GM18519 (cell line): ENCODE data around the gene ILDR1.
A peak's percentile ranks its signal among the peaks of the same experiment; 100 is the strongest.

Experiments used
- ATAC-seq: cut with Tn5 transposase; IDR thresholded peaks from one replicate; pipeline ENCODE4 v1.9.1; 2021; ENCODE audit warnings: mild to moderate bottlenecking, moderate library complexity; ENCODE audit not compliant: unreplicated experiment, low FRiP score

The ILDR1 gene

DNA sequence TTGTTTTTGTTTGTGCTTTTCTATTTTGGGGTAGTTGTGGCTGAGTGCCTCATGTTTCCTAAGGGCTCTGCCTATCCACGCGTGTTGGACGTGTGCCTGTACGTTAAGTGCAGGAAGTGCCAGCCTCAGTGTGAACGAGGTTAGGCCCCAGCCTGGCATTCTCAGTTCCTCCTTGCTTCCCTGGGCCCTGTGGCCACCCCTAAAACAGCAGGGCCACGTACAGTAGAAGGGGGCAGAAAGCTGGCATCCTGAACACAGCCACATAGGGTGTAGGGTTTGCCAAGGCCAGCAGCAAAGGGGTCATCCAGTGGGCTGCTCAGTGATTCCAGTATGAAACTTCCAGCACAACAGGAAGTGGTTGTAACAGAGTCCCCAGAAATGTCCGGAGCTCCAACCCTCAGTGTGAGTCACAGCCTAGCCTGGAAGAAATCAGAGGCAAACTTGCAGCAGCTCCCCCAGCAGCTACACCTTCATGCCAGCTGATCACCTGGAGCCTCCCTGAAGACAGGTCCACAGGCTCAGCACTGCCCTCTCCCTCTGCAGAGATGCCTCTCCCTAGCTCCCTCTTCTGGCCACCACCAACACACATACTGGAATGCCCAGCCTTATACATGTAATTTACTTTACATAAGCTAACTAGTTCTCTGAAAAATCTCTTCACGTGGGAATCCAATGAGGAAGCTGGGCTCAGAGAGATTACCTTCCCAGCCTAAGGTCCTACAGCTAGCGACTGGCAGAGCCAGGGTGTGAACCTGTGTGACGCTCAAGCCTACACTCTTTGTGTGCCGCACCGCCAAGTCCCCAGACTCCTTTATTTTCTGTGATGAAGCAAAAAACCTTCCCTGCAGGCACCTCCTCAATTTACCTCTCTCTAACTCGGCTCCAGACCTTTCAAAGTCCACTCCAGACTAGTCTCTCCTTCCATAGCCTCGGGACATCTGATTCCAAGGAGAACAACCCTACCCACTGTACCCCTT, 26.6 kb downstream of the ILDR1 start:
- no peak for ATAC-seq

DNA sequence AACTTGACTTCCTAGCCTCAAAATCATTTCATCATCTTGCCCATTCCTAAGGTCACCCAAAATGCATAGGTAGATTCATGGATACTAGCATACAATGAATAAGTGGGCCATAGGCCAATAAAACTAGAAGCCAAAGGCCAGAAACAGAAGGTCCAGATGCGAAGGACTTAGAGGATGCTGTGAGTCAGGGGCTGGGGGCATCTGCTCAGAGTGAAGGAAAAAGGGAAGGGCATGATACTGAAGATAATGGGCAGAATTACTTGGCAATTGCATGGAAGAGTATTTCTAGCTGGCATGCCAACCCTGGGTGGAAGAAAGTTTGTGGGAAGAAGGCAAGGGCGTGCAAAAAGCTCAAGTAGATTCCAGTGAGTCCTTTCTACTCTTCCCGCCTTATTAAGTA, 27.5 kb downstream of the ILDR1 start:
- ATAC-seq = no peak

DNA sequence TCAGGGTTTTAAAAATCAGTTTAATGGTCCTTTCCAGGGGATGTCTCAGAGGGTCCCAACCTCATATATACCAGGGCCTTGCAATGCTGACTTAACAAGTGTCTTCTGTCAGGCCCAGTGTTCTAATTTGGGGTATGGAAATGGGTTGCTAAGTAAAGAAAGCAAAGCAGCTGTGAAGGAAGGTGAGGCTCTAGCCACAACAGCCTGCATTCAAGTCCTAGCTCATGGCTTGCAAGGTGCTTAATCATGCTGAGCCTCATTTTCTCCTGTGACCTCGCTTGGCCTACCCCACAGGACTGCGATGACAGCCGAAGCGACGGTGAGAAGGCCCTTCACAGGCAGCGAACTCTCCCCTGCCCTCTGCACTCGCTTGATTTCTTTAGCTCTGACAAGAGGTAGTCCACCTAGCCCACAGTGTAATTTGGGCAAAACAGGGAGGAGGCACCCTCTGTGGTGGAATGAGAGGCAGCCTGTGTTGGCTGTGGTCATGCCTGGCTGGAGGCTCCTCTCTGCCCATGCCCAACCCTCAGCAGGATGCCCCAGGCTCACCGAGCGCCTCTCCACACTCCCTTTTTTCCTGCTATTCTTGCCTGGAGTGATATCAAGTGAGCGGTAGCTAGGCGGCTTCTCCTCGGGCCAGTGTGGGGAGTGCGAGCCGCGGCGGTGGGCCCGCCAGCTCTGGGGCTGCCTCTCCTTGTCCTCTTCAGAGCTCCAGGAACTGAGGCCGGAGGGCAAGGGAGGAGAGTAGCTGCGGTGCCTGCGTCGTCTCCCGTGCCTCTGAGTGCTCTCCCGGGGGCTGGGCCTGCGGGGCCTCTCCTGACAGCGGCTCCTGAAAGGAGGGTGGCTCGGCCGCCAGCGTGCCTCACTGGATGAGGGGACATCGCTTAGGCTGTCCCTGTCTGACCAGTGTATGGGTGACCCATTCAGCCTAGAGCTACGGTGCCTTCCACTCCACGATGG, 29.2 kb downstream of the ILDR1 start:
- peak; percentile 70 for ATAC-seq

GRCh38 chr3:121989943-121990342, 32.1 kb downstream of the ILDR1 start:
- no peak for ATAC-seq

GRCh38 chr3:121988146-121988545, 33.9 kb downstream of the ILDR1 start:
- ATAC-seq = no peak

GRCh38 chr3:121985846-121986245, 36.2 kb downstream of the ILDR1 start:
- no peak for ATAC-seq

DNA sequence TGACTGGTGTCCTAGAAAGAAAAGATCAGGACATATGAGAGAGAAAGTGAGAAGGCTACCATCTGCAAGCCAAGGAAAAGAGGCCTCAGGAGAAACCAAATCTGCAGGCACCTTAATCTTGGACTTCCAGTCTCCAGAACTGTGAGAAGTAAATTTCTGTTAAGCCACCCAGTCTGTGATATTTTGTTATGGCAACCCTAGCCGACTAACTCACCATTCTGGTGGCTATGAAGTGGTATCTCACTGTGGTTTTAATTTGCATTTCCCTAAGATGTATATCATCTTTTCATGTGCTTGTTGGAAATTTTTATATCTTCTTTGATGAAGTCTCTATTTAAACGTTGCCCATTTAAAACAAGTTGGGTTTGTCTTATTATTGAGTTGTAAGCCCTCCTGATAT, 40.6 kb downstream of the ILDR1 start:
- ATAC-seq = no peak

- no peak for ATAC-seq
These were observed 41.6 kb downstream of the ILDR1 start for GRCh38 chr3:121980450-121980796.

GRCh38 chr3:121979734-121980449, 42.2 kb downstream of the ILDR1 start:
- ATAC-seq = no peak

DNA sequence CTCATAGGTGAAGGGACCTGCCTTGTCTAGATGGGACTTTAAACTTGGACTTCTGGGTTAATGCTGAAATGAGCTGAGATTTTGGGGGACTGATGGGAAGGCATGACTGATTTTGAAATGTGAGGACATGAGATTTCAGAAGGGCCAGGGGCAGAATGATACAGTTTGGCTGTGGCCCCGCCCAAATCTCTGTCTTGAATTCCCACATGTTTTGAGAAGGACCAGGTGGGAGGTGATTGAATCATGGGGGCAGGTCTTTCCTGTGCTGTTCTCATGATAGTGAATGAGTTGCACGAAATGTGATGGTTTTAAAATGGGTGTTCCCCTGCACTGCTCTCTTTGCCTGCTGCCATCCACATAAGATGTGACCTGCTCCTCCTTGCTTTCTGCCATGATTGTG, 42.8 kb downstream of the ILDR1 start:
- no peak for ATAC-seq

GRCh38 chr3:121976727-121977126, 45.3 kb downstream of the ILDR1 start:
- no peak for ATAC-seq

DNA sequence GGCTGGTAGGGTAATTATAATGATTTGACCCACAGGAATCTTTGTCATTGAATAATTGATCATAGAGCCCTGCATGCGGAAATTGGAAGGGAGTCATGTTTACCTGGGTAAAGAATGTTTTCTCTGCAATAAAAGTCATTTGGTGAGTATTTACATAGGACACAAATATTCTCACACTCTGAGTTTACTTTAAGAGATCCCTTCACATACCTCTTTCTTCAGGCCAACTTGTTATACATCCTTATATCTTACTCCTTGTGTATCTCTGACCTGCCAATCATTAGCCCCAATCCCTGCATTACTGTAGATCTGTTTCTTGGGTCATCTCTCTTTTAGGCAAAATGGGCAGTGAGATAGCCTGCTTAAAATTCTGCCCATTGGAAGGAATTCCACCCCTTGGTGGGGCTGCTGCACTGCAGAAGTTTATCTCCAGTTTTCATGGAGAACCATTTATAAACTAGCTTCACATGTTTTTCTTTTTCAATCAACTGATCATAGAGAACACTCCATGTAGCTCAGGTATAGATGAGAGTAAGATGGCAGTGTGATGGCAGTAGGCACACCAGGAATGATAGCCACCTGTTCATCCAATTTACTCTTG, 46.2 kb downstream of the ILDR1 start:
- ATAC-seq = no peak

- no peak for ATAC-seq
These were observed 47.4 kb downstream of the ILDR1 start for GRCh38 chr3:121974601-121975111.

DNA sequence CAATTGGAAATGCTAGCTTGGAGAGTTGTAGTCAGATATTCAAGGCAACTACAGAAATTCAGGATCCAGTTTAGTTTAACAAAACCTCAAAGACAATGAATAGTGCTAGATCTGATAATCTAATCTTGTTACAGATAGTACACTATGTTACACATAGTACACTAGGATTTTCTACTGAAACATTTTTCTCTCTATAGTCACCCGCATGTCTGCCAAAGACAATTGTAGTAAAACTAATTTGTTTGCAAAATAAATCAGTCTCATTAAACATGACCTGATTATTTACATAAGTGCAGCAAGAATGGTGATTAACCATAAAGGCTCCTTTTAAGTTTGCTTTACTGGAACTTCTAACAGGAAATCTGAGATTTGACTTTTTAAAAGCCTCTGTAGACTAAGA, 52.0 kb downstream of the ILDR1 start:
- no peak for ATAC-seq

DNA sequence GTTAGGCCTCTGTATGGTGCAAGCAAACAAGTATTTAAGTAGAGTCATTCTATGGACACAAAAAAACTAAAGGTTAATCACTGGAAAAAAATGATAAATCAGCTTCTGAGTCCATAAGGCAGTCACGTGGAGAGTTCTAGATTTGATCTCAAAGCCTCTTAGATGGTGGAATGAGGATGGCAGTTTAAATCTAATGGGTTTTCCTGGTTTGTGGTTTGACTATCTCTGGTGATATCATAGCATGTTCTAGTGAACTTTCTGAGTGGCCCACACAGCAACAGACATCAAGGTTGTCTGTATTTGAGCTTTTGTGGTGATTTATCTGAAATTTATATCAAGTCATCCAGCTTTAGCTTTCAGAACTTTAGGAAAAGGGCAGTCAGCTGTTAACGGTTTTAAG, 52.4 kb downstream of the ILDR1 start:
- no peak for ATAC-seq

DNA sequence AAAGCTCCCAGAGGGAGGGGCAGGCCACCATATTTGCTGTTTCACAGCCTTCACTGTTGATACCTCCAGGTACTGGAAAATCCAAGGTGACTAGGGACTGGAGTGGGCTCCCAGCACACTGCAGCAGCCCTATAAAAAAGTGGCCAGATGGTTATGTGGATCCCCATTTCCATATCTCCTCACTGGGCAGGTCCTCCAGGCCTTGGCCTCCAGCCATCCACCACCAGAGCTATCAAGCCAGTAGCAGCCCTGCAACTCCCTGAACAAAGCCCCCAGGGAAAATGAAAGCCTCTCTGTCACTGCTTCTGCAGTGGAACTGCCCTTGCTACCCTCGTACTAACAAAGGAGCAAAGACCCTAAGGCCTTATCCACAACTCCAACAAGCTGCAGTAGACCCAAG, 58.4 kb downstream of the ILDR1 start:
- ATAC-seq = no peak

- no peak for ATAC-seq
These were observed 59.6 kb downstream of the ILDR1 start for GRCh38 chr3:121962443-121962842.

DNA sequence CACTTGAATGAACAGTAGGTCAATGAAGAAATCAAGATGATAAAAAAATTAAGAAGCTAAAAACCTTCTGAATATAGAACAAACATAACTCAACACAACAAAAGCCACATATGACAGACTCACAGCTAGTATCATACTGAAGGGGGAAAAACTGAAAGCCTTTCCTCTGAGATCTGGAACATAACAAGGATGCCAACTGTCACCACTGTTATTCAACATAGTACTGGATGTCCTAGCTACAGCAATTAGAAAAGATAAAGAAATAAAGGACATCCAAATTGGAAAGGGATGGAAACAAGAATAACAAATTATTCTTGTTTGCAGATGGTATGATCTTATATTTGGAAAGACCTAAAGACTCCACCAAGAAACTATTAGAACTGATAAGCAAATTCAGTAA, 60.8 kb downstream of the ILDR1 start:
- ATAC-seq = no peak

DNA sequence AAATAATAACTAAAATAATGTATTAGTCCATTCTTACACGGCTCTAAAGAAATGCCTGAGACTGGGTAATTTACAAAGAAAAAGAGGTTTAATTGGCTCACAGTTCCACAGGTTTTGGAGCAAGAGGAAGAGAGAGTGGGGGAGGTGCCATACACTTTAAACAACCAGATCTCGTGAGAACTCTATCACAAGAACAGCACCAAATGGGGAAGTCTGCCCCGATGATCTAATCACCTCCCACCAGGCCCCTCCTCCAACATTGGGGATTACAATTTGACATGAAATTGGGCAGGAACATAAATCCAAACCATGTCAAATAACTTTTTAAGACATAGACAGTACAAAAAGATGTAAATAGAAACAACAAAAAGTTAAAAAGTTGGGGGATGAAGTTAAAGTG, 63.2 kb downstream of the ILDR1 start:
- ATAC-seq = no peak
